HG03378 (cell line): ENCODE results near the gene TNFRSF14.

Source experiments
- ATAC-seq: cut with Tn5 transposase; IDR thresholded peaks from one replicate; pipeline ENCODE4 v1.9.1; 2021; ENCODE audit warnings: mild to moderate bottlenecking, moderate library complexity; ENCODE audit not compliant: unreplicated experiment

TNFRSF14 gene

GRCh38 chr1:2597441-2598328, 41.5 kb downstream of the TNFRSF14 start:
- no peak for ATAC-seq

GRCh38 chr1:2598329-2598931, 42.3 kb downstream of the TNFRSF14 start:
- ATAC-seq = no peak

DNA sequence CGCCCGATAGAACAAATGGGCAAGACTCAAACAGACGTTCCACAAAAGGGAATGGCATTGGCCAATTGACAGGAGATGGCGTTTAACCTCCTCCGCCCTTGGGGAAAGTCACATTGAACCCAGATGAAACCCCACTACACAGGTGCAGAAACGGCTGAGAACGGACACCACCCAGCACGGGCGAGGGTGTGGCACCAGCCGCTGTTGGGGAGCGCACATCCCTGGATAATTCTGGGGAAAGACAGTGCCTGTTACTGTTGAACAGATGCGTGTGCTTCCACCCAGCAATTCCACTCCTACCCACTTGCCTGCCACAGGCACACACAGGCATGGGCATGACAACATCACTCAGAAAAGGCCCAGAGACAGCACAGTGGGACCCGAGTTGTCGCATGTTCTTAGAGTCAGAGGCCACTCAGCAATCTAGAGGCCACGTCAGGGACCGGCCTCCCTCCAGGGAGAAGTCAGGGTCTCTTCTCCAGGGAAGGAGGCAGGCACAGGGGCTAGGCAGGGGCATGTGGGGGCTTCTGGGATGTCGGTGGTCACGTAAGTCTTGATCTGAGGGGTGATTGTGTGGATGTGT, 45.6 kb downstream of the TNFRSF14 start:
- no peak for ATAC-seq

GRCh38 chr1:2602311-2602835, 46.2 kb downstream of the TNFRSF14 start:
- ATAC-seq = no peak

- no peak for ATAC-seq
Measured at GRCh38 chr1:2602866-2603520, 46.8 kb downstream of the TNFRSF14 start.

GRCh38 chr1:2603521-2604155, 47.5 kb downstream of the TNFRSF14 start:
- ATAC-seq = no peak

DNA sequence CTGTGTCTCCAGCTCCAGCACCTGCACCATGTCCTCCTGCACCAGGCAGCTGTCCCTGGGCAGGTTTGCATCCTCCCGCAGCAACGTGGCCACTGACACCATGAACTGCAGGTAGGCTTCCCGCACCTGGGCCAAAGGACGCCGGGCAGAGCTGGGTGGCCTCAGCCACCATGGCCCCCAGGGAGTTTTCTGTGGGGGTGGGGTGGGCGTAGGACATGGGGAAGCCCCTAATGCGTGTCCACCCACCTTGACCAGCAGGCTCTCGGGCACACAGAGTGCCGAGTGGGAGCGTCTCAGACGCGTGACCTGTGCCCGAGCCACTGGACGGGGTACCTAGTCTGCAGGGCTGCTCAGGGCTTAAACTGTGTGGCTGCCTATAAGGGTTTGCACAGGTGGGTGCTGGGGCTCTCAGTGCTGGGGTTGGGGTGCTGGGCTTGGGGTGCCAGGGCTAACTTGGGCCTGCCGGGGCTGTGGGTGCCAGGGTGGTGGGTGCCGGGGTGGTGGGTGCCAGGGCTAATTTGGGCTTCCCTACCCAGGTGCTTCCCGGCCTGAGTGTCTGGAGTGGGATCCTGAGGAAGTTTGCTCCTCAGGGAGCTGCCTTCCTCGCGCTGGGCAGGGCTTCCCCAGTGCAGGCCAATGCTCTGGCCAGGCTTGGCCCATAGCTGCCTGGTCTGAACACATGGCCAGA, 48.1 kb downstream of the TNFRSF14 start:
- ATAC-seq = no peak

- ATAC-seq = no peak
Measured at GRCh38 chr1:2604844-2605508, 48.8 kb downstream of the TNFRSF14 start.

GRCh38 chr1:2605509-2606395, 49.6 kb downstream of the TNFRSF14 start:
- no peak for ATAC-seq

DNA sequence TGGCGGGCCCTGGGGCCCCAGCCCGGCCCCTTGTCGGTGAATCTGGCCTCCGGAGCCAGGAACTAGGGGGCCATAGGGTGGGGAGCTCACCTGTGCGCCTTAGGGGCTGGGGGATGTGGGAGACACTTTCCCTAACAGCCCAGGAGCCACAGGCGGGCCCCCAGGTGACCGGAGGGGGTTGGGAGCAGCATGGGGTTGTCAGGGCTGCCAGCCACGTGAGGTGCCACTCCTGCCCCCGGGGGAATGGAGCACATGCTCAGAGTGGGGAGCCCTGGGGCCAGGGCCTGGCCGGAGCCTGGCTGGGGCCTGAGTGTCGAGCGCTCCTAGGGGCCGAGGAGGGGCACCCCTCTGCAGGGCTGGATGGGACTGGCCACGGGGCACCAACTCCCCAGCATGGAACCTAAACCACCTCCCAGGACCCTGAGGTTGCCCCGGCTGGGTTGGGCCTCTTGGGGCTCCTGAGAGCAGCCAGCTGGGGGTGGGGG, 50.3 kb downstream of the TNFRSF14 start:
- ATAC-seq = no peak

DNA sequence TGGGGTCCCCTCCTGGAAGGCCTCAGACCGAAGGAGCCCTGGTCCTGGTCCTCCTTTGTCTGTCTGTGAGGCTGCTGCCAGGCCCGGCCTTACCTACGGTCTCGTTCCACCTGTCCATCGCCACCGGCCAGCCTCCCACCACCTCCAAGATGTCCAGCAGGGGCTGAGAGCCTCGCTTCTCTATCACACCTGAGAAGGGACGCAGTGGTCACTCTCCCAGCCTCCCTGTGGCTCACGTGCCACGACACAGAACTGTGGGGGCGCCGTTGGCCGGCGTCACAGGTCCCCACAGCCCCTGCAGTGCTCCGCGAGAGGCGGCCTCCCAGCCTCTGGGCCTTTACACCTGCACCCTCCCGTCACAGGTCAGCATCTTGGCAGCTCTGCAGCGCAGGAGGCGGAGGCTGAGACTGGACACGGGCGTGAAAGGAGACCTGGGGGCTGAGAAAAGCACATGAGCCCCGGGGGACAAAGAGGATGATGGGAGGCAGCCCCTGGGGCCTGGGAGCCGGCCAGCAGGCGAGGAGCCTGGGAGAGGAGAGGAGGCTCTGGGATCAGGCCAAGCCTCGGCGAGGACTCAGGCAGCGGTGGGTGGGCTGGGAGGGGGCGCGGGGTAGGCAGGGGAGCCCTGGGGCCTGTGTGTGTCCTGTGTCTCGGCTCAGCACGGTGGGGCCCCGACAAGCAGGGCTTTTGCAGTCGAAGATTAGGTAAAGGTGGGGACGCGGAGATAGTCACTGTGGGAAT, 50.9 kb downstream of the TNFRSF14 start:
- ATAC-seq = no peak

DNA sequence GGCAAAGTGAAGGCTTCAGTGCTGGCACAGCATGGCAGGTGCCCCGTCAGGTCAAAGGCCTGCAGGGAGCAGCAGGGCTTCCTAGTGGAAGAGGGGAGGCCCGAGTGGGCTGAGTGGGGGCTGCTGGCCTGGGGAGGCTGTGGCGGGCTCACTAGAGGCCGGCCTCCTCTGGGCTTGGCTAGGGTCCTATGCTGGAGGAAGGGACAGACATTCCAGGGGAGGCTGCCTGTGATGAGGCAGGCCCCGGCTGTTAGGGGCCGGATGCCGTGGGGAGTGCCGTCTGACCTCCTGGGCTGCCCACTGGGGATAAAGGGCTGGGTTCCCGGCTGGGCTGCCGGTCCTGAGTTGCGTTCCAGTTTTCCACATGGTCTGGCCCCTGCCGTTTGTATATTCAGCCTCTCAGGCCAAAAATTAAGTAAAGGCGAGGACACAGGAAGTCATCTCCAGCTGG, 51.5 kb downstream of the TNFRSF14 start:
- no peak for ATAC-seq

DNA sequence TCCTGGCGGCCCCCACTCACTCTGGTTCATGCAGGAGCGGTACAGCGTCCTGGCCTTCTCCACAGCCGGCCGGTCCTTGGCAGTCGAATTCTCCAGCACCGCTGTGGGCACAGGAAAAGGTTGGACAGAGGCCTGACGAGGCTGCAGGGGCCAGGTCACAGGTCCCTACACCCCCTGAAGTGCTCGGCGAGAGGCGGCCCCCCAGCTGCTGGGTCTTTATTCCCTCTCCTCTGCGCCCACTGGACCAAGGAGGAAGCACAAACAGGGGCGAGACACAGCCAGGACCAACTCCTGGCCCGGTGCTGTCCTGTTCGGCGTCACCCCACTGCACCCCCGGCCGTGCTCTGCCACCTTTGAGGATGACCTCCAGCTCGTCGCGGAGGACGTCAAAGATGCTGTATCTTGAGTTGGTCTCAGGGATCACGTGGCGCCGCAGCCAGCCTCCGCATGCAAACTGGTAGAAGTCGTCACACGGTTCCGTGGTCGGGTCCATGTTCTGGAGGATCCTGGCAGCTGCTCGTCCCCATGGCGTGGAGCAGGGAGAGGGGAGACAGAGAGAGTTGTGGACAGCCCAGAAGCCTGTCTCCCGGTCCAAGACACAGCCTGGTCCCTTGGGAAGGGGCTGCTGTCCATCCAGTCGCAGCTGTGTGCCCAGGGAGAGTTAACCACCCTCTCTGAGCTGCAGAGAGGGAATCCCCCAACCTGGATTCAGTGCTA, 53.3 kb downstream of the TNFRSF14 start:
- ATAC-seq = no peak

GRCh38 chr1:2610036-2610959, 54.1 kb downstream of the TNFRSF14 start:
- ATAC-seq = no peak

- ATAC-seq = no peak
Measured at GRCh38 chr1:2611031-2611501, 54.9 kb downstream of the TNFRSF14 start.
